ENCODE results near the gene THSD4. TPM values are rescaled to one million over a fixed set of nuclear protein-coding genes. Genes with fewer than 3 reads are reported as not detected.

THSD4 gene
- total RNA-seq, 2 donors from 2014 or later, result 71.2 to 150 TPM

- H3K4me1 ChIP-seq (ENCODE audit: control insufficient read depth in 1 of 2, low read depth in 2 of 2), result peaks cover 0 to 11% of the 10 kb centered on the region in 2 donors
- no peak overlapping the region for H3K4me3 ChIP-seq
- ATAC-seq (ENCODE audit: insufficient number of reproducible peaks, low FRiP score, low read depth) (no peak), DNase-seq (ENCODE audit: low spot score) (no peak)
- no peak overlapping the region for H3K27ac ChIP-seq
- H3K9me3 ChIP-seq, result no peaks in the 10 kb centered on the region
- no peaks in the 10 kb centered on the region for H3K36me3 ChIP-seq
- H3K27me3 ChIP-seq (replicated peaks; ENCODE audit: insufficient read depth), result no peaks in the 10 kb centered on the region
- no peak for TF ChIP-seq CTCF (IDR thresholded peaks at IDR 0.05)
Observed at GRCh38 chr15:71250936-71251583, 135.8 kb downstream of the THSD4 start.

GRCh38 chr15:71251584-71252043 lies 136.3 kb downstream of the THSD4 start:
- no peak for TF ChIP-seq CTCF (IDR thresholded peaks at IDR 0.05)
- Histone ChIP-seq H3K9me3 (no peaks in the 10 kb centered on the region), H3K27me3 (replicated peaks; ENCODE audit: insufficient read depth) (no peaks in the 10 kb centered on the region), H3K27ac (no peak overlapping the region), H3K4me1 (ENCODE audit: control insufficient read depth in 1 of 2, low read depth in 2 of 2) (peaks cover 0 to 11% of the 10 kb centered on the region in 2 donors), H3K36me3 (no peaks in the 10 kb centered on the region), H3K4me3 (no peak overlapping the region)
- ATAC-seq (ENCODE audit: insufficient number of reproducible peaks, low FRiP score, low read depth) (no peak), DNase-seq (ENCODE audit: low spot score) (no peak)

- peaks cover 0 to 11% of the 10 kb centered on the region in 2 donors for H3K4me1 ChIP-seq (ENCODE audit: control insufficient read depth in 1 of 2, low read depth in 2 of 2)
- no peak overlapping the region for H3K27ac ChIP-seq
- no peaks in the 10 kb centered on the region for H3K9me3 ChIP-seq
- ATAC-seq (ENCODE audit: insufficient number of reproducible peaks, low FRiP score, low read depth) (no peak), DNase-seq (ENCODE audit: low spot score) (no peak)
- no peak for TF ChIP-seq CTCF (IDR thresholded peaks at IDR 0.05)
- H3K4me3 ChIP-seq, result no peak overlapping the region
- H3K36me3 ChIP-seq, result no peaks in the 10 kb centered on the region
- no peaks in the 10 kb centered on the region for H3K27me3 ChIP-seq (replicated peaks; ENCODE audit: insufficient read depth)
Observed at GRCh38 chr15:71252044-71252739, 136.9 kb downstream of the THSD4 start.

- no peaks in the 10 kb centered on the region for H3K27me3 ChIP-seq (replicated peaks; ENCODE audit: insufficient read depth)
- H3K27ac ChIP-seq, result no peak overlapping the region
- H3K4me3 ChIP-seq, result no peak overlapping the region
- no peak for ATAC-seq (ENCODE audit: insufficient number of reproducible peaks, low FRiP score, low read depth)
- H3K4me1 ChIP-seq (ENCODE audit: control insufficient read depth in 1 of 2, low read depth in 2 of 2), result peaks cover 0 to 11% of the 10 kb centered on the region in 2 donors
- DNase-seq (ENCODE audit: low spot score), result no peak
- no peaks in the 10 kb centered on the region for H3K36me3 ChIP-seq
- H3K9me3 ChIP-seq, result no peaks in the 10 kb centered on the region
- TF ChIP-seq CTCF (IDR thresholded peaks at IDR 0.05), result no peak
Observed at GRCh38 chr15:71252740-71253047, 137.4 kb downstream of the THSD4 start.

- Histone ChIP-seq H3K36me3 (peaks cover 3% of the 10 kb centered on the region), H3K9me3 (no peaks in the 10 kb centered on the region), H3K4me3 (no peak overlapping the region), H3K27ac (no peak overlapping the region), H3K4me1 (ENCODE audit: control insufficient read depth in 1 of 2, low read depth in 2 of 2) (peaks cover 0 to 11% of the 10 kb centered on the region in 2 donors), H3K27me3 (replicated peaks; ENCODE audit: insufficient read depth) (no peaks in the 10 kb centered on the region)
- ATAC-seq (ENCODE audit: insufficient number of reproducible peaks, low FRiP score, low read depth) (no peak), DNase-seq (ENCODE audit: low spot score) (no peak)
- no peak for TF ChIP-seq CTCF (IDR thresholded peaks at IDR 0.05)
Observed at GRCh38 chr15:71254491-71254890, 139.2 kb downstream of the THSD4 start.

Measured in thoracic aorta (tissue), 2 donors.